Ovary (tissue), 9 donors: ENCODE data around the gene ALX3. TPM values are rescaled to one million over a fixed set of nuclear protein-coding genes. Genes with fewer than 3 reads are reported as not detected.

ENCODE experiments used
- DNase-seq, 5 donors: peaks; one replicate each; pipeline ENCODE4 v3.0.0-alpha.2; 2019 to 2020
- H3K27ac ChIP-seq, 2 donors: fragments of 200-600 bp; one replicate each; pipeline versions ENCODE4 v1.5.1 to v1.8.0; 2019 to 2022
- H3K27me3 ChIP-seq: fragments of 200-600 bp; one replicate; pipeline ENCODE4 v1.8.0; 2022
- H3K36me3 ChIP-seq: fragments of 200-600 bp; sonication (generic); one replicate; pipeline ENCODE4 v1.5.1; 2019
- H3K4me1 ChIP-seq: one replicate; pipeline ENCODE4 v1.8.1; 2013; ENCODE audit warnings: mild to moderate bottlenecking, moderate library complexity; ENCODE audit not compliant: insufficient read depth
- H3K4me3 ChIP-seq: fragments of 200-600 bp; sonication (generic); one replicate; pipeline ENCODE4 v1.5.1; 2017
- H3K9me3 ChIP-seq, 2 donors: fragments of 200-600 bp in 1 of 2; sonication (generic) in 1 of 2; one replicate each; pipeline versions ENCODE4 v1.5.1 to v1.8.1; 2013 to 2019; ENCODE audit warnings: mild to moderate bottlenecking in 1 of 2, moderate library complexity in 1 of 2
- EP300 ChIP-seq: sonication (generic); formaldehyde crosslinking; IDR thresholded peaks from one replicate; pipeline ENCODE4 v1.6.1; 2017; ENCODE audit warnings: antibody characterized with exemption
- POLR2A ChIP-seq: fragments of 450-650 bp; IDR thresholded peaks from one replicate; pipeline ENCODE4 v1.6.1; 2017; ENCODE audit warnings: antibody characterized with exemption, mild to moderate bottlenecking, moderate library complexity
- WGBS, 3 donors: extraction: QIAGEN DNeasy Blood & Tissue Kit in 1 of 3; methylation state at CpG; one replicate each; pipeline versions ENCODE4 v1.1.5 to v1.1.7; 2013 to 2017; 5-methylcytosine and 5-hydroxymethylcytosine counted together
- intact Hi-C, 4 donors: fragments of 100-400 bp; cut with DNase I; formaldehyde crosslinking; loops; one replicate each; pipeline versions ENCODE4 v1.11.0 to v1.15.1; 2022 to 2023
- polyA plus RNA-seq, 2 donors: library from polyadenylated mRNA; stranded (reverse); fragments of 200-250 nt in 1 of 2; fragments of 350-450 nt in 1 of 2; fragmentation: Illumina TruSeq in 1 of 2; extraction: RNeasy Lipid Tissue Mini Kit (QIAGEN cat#74804) in 1 of 2; gene quantifications; one replicate each; pipeline ENCODE4 v1.2.3, GENCODE V29; 2013 to 2014
- total RNA-seq, 7 donors: library from RNA; depleted of rRNA in 2 of 7; stranded (reverse); fragments of >200 nt in 2 of 7; fragmentation: NEBNext Ultra II Directional in 3 of 7; extraction: Animal tissue kit (Norgen Biotek cat#: 25700) in 3 of 7; gene quantifications; one replicate each; pipeline versions ENCODE4 v1.1.0 to v1.2.4, GENCODE V29; 2016 to 2023
- TF ChIP-seq, protein P1 (sequence below), 3 donors: fragments of 450-650 bp in 2 of 3; fragments of 200-600 bp in 1 of 3; IDR thresholded peaks; one replicate each; pipeline versions ENCODE4 v1.5.1 to v1.8.0; 2016 to 2022; ENCODE audit warnings: antibody characterized with exemption in 3 of 3, mild to moderate bottlenecking in 1 of 3
- donor health status: DM: no; HTN: no; CAD: no; lungs with moderate emphysema.
- donor health status: DM: no; HTN: no; CAD: no.
- donor health status: Bipolar disorder and iron deficiency.
- donor health status: DM: yes; HTN: yes; CAD: no.
- donor health status: DM: no; HTN: no; CAD: no.
- donor health status: DM: yes; HTN: yes; CAD: no.

Gene ALX3
- total and polyA plus RNA-seq, 9 donors: 0.12 to 0.43 (median 0.36) TPM; not detected in 4

DNA sequence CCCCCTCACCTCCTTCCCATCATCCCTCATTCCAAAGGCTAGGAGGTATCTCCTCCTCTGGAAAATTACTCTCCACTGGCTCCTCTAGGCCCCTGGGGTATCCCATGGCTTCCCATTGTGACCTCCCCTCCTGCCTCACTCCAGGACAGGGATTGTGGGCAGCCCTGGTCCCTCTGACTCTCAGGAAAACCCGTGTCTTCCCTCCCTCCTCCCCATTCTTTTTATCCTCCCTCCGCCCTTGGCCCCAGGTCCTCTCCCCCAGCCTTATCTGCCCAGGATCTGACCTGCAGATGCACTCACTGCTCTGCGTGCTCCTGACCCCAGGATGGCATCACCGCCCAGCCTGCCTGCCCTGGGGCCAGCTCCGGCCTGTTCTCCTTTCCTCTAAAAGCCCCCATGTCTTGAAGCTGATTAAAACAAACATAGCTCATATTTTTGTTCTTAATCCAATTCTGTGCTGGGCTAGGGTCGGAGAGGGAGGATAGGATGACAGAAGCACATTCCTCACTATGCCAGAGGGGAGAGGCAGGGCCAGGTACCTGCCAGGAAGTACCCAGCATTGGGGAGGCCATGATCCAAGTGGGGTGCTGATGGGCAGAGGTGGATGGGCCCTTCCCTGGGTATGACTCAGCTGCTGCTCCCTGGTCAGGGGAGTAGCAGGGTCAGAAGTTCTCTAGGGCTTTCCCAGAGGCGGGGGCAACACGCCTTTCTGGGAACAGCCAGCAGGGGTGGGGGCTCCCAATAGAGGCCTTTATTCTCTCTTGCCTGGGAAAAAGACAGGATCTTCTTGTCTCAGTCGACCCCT is 28.0 kb upstream of the ALX3 start:
- Histone ChIP-seq H3K4me1 (no peaks in the 10 kb centered on the region), H3K4me3 (no peak overlapping the region), H3K9me3 (no peaks in the 10 kb centered on the region), H3K27me3 (no peaks in the 10 kb centered on the region), H3K36me3 (no peaks in the 10 kb centered on the region), H3K27ac (no peak overlapping the region)
- no peak for DNase-seq
- TF ChIP-seq POLR2A (no peak), EP300 (no peak)
- TF ChIP-seq, protein P1, sequence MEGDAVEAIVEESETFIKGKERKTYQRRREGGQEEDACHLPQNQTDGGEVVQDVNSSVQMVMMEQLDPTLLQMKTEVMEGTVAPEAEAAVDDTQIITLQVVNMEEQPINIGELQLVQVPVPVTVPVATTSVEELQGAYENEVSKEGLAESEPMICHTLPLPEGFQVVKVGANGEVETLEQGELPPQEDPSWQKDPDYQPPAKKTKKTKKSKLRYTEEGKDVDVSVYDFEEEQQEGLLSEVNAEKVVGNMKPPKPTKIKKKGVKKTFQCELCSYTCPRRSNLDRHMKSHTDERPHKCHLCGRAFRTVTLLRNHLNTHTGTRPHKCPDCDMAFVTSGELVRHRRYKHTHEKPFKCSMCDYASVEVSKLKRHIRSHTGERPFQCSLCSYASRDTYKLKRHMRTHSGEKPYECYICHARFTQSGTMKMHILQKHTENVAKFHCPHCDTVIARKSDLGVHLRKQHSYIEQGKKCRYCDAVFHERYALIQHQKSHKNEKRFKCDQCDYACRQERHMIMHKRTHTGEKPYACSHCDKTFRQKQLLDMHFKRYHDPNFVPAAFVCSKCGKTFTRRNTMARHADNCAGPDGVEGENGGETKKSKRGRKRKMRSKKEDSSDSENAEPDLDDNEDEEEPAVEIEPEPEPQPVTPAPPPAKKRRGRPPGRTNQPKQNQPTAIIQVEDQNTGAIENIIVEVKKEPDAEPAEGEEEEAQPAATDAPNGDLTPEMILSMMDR (IDR thresholded peaks at IDR 0.05): no peak
- 67 to 70% (median 70%) methylated on average over 9 of the region's 9 CpGs for WGBS, 3 donors
- intact Hi-C loops: no loop called here

DNA sequence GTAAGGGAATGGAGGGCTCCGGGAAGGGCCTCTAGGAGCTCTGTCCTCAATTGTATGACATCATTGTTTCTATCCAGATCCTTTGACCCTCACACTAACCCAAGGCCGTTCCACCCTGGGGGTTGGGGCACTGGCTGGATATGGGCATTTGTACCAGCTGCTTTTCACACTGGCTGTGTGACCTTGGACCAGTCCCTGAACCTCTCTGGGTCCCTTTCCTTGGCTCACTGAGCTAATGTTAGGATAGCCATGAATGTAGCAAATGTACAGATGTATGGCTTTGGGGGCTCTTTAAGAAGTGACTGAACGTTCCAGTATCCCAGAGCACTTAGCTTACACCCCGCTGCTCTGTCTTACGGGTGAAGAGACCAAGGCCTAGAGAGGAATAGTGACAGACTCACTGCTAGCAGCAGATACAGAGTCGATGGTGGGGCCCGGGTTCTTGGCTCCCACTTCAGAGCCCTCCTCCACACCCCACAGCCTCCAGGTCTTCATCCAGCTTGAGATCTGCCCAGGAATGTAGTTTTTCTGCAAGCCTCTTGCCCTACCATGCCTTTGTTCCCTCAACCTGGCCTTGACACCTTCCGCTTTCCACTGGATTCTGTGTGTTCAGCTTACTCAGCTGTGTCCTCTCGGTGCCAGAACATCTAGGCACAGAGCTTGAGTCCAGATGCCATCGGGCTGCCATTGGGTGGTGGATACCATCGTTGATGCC is 27.2 kb upstream of the ALX3 start:
- Histone ChIP-seq H3K36me3 (no peaks in the 10 kb centered on the region), H3K4me3 (no peak overlapping the region), H3K27me3 (no peaks in the 10 kb centered on the region), H3K9me3 (no peaks in the 10 kb centered on the region), H3K27ac (no peak overlapping the region), H3K4me1 (no peaks in the 10 kb centered on the region)
- TF ChIP-seq EP300 (no peak), POLR2A (no peak)
- TF ChIP-seq, protein P1 (IDR thresholded peaks at IDR 0.05): no peak
- 57 to 64% (median 63%) methylated on average over 11 of the region's 11 CpGs for WGBS, 3 donors
- no peak for DNase-seq
- intact Hi-C loops: no loop called here

DNA sequence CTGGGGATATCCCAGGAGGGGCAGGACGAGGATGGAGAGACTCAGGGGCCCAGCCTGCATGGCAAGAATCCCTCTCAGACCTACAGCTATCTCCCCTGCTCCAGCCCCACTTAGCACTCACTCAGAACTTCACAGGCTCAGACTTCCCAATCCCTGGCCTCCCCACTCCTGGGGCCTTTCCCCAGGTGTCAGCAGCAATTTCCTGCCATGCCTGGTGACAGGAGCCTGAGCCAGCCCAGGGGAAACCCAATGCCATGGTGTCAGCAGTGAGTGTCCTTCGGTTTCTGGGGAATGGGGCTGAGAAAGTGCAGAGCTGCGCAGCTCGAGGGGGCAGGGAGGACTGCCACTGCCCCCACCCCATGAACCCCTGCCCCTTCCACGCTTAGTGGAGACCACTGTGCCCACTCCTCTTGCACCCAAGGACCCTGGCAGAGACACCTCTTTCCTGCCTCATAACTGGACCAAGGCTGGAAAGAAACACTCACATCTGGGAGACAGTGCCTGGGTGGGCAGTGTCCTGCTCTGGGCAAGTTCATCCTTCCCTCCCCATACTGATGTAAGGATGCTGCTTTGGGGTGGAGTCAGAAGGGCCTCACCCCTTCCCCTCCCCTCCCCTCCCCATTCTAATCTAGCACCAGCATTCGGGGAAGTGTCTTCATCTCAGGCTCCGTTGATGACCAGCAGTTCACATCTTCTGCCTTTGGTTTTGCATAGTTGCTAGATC is 24.6 kb upstream of the ALX3 start:
- intact Hi-C loops: loop anchor here in 1 of 4 donors (5.0 kb wide), 1 partner anchor 38 kb away; no protein-coding TSS in a partner anchor
- DNase-seq: no peak
- no peaks in the 10 kb centered on the region for H3K27me3 ChIP-seq
- no peaks in the 10 kb centered on the region for H3K36me3 ChIP-seq
- H3K9me3 ChIP-seq: no peaks in the 10 kb centered on the region
- no peak overlapping the region for H3K4me3 ChIP-seq
- no peak overlapping the region for H3K27ac ChIP-seq
- TF ChIP-seq POLR2A (no peak), EP300 (no peak)
- TF ChIP-seq, protein P1 (IDR thresholded peaks at IDR 0.05): no peak
- H3K4me1 ChIP-seq: no peaks in the 10 kb centered on the region
- 67 to 73% (median 69%) methylated on average over 7 of the region's 7 CpGs for WGBS, 3 donors

DNA sequence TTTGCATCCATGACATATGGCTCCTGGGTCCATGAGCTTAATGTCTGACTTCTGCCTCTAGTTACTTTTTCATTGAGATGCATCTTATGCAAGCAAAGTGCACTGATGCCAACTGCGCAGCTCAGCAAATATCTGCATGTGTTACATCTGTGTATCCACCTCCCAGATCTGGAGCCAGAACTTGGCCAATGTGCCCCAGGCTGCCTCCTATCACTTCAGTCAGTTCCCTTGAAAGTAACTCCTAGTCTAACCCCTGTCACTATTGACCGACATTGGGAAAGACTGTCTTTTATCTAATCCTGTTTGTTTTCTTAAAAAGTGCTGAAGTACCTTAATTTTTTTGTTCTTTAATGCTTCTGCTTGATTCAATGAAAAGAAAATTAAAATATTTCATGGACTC is 22.5 kb upstream of the ALX3 start:
- no peaks in the 10 kb centered on the region for H3K9me3 ChIP-seq
- intact Hi-C loops: loop anchor here in 1 of 4 donors (5.0 kb wide), 1 partner anchor 36 kb away; no protein-coding TSS in a partner anchor
- DNase-seq: no peak
- TF ChIP-seq, protein P1 (IDR thresholded peaks at IDR 0.05): no peak
- TF ChIP-seq POLR2A: no peak
- TF ChIP-seq EP300: no peak
- H3K27me3 ChIP-seq: no peaks in the 10 kb centered on the region
- no peak overlapping the region for H3K4me3 ChIP-seq
- H3K36me3 ChIP-seq: no peaks in the 10 kb centered on the region
- WGBS, 3 donors: 86 to 94% (median 89%) methylated on average over 2 of the region's 2 CpGs
- H3K4me1 ChIP-seq: no peaks in the 10 kb centered on the region
- no peak overlapping the region for H3K27ac ChIP-seq
